ENCODE results near the gene LRIT1. TPM values are rescaled to one million over a fixed set of nuclear protein-coding genes. Genes with fewer than 3 reads are reported as not detected.

LRIT1 gene
- polyA plus RNA-seq, 1 of the 3 experiments (the other 2 are of a cell fraction) = not detected

DNA sequence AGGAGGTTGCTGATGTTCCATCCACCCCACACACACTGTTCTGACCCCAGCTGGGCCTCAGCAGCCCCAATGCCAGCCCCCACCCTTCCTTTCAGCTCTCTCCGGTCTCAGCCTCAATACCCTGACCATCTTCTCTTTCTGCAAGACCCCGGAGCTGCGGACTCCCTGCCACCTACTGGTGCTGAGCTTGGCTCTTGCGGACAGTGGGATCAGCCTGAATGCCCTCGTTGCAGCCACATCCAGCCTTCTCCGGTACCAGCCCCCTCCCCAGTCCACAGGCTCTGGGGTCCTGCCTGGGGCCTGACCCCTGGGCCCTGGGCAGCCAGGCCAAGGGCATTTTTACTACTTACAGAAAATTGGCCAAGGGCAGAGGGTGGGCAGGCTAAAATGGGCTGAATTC is 6.2 kb upstream of the LRIT1 start:
- H3K4me3 ChIP-seq (ENCODE audit: low read depth in 2 of 2, low read length in 1 of 2) = no peak overlapping the region
- no peak overlapping the region for H3K4me2 ChIP-seq
- WGBS (ENCODE audit: low lambda C conversion rate) = 50% methylated on average over 1 of the region's 6 CpGs
- TF ChIP-seq, protein P1, sequence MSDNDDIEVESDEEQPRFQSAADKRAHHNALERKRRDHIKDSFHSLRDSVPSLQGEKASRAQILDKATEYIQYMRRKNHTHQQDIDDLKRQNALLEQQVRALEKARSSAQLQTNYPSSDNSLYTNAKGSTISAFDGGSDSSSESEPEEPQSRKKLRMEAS (IDR thresholded peaks at IDR 0.05; ENCODE audit: low read depth) = no peak
- TF ChIP-seq FOXM1 (IDR thresholded peaks at IDR 0.05; ENCODE audit: low read depth) = no peak
- TF ChIP-seq, protein P2, sequence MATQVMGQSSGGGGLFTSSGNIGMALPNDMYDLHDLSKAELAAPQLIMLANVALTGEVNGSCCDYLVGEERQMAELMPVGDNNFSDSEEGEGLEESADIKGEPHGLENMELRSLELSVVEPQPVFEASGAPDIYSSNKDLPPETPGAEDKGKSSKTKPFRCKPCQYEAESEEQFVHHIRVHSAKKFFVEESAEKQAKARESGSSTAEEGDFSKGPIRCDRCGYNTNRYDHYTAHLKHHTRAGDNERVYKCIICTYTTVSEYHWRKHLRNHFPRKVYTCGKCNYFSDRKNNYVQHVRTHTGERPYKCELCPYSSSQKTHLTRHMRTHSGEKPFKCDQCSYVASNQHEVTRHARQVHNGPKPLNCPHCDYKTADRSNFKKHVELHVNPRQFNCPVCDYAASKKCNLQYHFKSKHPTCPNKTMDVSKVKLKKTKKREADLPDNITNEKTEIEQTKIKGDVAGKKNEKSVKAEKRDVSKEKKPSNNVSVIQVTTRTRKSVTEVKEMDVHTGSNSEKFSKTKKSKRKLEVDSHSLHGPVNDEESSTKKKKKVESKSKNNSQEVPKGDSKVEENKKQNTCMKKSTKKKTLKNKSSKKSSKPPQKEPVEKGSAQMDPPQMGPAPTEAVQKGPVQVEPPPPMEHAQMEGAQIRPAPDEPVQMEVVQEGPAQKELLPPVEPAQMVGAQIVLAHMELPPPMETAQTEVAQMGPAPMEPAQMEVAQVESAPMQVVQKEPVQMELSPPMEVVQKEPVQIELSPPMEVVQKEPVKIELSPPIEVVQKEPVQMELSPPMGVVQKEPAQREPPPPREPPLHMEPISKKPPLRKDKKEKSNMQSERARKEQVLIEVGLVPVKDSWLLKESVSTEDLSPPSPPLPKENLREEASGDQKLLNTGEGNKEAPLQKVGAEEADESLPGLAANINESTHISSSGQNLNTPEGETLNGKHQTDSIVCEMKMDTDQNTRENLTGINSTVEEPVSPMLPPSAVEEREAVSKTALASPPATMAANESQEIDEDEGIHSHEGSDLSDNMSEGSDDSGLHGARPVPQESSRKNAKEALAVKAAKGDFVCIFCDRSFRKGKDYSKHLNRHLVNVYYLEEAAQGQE (IDR thresholded peaks at IDR 0.05; ENCODE audit: low read depth, low read length) = no peak
- no peak for TF ChIP-seq ZBTB33 (IDR thresholded peaks at IDR 0.05; ENCODE audit: borderline replicate concordance, low read depth)
- no peak for TF ChIP-seq GATA2 (CRISPR knock-in tag; IDR thresholded peaks at IDR 0.05)
- TF ChIP-seq FOSL2 (IDR thresholded peaks at IDR 0.05; ENCODE audit: borderline replicate concordance, low read depth) = no peak
- no peak for TF ChIP-seq RCOR1 (IDR thresholded peaks at IDR 0.05; ENCODE audit: low read length)
- TF ChIP-seq FOXJ3 (CRISPR knock-in tag; IDR thresholded peaks at IDR 0.05) = no peak
- no peak for TF ChIP-seq TCF12 (IDR thresholded peaks at IDR 0.05)
- no peak for TF ChIP-seq ELF1 (IDR thresholded peaks at IDR 0.05)
- TF ChIP-seq, protein P3, sequence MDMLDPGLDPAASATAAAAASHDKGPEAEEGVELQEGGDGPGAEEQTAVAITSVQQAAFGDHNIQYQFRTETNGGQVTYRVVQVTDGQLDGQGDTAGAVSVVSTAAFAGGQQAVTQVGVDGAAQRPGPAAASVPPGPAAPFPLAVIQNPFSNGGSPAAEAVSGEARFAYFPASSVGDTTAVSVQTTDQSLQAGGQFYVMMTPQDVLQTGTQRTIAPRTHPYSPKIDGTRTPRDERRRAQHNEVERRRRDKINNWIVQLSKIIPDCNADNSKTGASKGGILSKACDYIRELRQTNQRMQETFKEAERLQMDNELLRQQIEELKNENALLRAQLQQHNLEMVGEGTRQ (IDR thresholded peaks at IDR 0.05; ENCODE audit: borderline replicate concordance, low read depth, low read length) = no peak
- TF ChIP-seq EZH2phosphoT487 (IDR thresholded peaks at IDR 0.05; ENCODE audit: borderline replicate concordance, low read depth) = no peak
- no peak for TF ChIP-seq RXRA (IDR thresholded peaks at IDR 0.05; ENCODE audit: borderline replicate concordance, low read depth)
- no peak for TF ChIP-seq JUND (IDR thresholded peaks at IDR 0.05)
- no peak for TF ChIP-seq USF1 (IDR thresholded peaks at IDR 0.05; ENCODE audit: borderline replicate concordance, low read depth)
- H2AFZ ChIP-seq (ENCODE audit: low read depth) = no peak overlapping the region
- no peaks in the 10 kb centered on the region for H3K4me1 ChIP-seq (ENCODE audit: control insufficient read depth in 1 of 2, insufficient read depth in 2 of 2, low read depth in 1 of 2, low read length in 1 of 2)
- H3K27ac ChIP-seq (ENCODE audit: low read depth in 2 of 2, low read length in 1 of 2) = no peak overlapping the region
- CTCF ChIA-PET = interaction anchor here (0.9 kb wide), 1 partner anchor 9 kb away, joined by 3 read pairs; no protein-coding TSS in a partner anchor
- H3K9me3 ChIP-seq = no peaks in the 10 kb centered on the region
- no peaks in the 10 kb centered on the region for H3K79me2 ChIP-seq (ENCODE audit: insufficient read depth)
- H3K9ac ChIP-seq = no peak overlapping the region
- no peaks in the 10 kb centered on the region for H4K20me1 ChIP-seq (ENCODE audit: insufficient read depth)
- DNase-seq = no peak
- no peaks in the 10 kb centered on the region for H3K9me2 ChIP-seq
- H3F3A ChIP-seq (replicated peaks; ENCODE audit: insufficient read depth) = no peaks in the 10 kb centered on the region
- POLR2A ChIA-PET = no interaction called here
- no peaks in the 10 kb centered on the region for H3K36me3 ChIP-seq (replicated peaks in 1 of 2; ENCODE audit: control insufficient read depth in 1 of 2, insufficient read depth in 2 of 2, low read length in 1 of 2)
- H3K27me3 ChIP-seq (ENCODE audit: insufficient read depth) = no peaks in the 10 kb centered on the region; the same call in 1 of the 2 replicates
